Measurements from ENCODE around the gene CDK14.

The CDK14 gene

GRCh38 chr7:91182819-91183764, 587.0 kb downstream of the CDK14 start:
- FAIRE-seq, result no peak

GRCh38 chr7:91185771-91186170, 589.6 kb downstream of the CDK14 start:
- FAIRE-seq, result no peak

GRCh38 chr7:91187061-91187460, 590.9 kb downstream of the CDK14 start:
- no peak for FAIRE-seq

- no peak for FAIRE-seq
Measured at GRCh38 chr7:91191771-91192170, 595.6 kb downstream of the CDK14 start.

- FAIRE-seq, result no peak
Measured at GRCh38 chr7:91193141-91193540, 597.0 kb downstream of the CDK14 start.

- FAIRE-seq, result no peak
Measured at GRCh38 chr7:91194841-91195240, 598.7 kb downstream of the CDK14 start.

GRCh38 chr7:91196058-91196457, 599.9 kb downstream of the CDK14 start:
- no peak for FAIRE-seq

GRCh38 chr7:91198371-91198770, 602.2 kb downstream of the CDK14 start:
- no peak for FAIRE-seq

GRCh38 chr7:91199601-91200000, 603.5 kb downstream of the CDK14 start:
- FAIRE-seq, result no peak

GRCh38 chr7:91201442-91202113, 605.5 kb downstream of the CDK14 start:
- FAIRE-seq, result no peak

- FAIRE-seq, result no peak
Measured at GRCh38 chr7:91206361-91206960, 610.3 kb downstream of the CDK14 start.

GRCh38 chr7:91212582-91212981, 616.5 kb downstream of the CDK14 start:
- FAIRE-seq, result no peak

- no peak for FAIRE-seq
Measured at GRCh38 chr7:91226411-91226810, 630.3 kb downstream of the CDK14 start.

GRCh38 chr7:91228327-91228726, 632.2 kb downstream of the CDK14 start:
- FAIRE-seq, result no peak

GRCh38 chr7:91228927-91229558, 632.9 kb downstream of the CDK14 start:
- FAIRE-seq, result no peak

- no peak for FAIRE-seq
Measured at GRCh38 chr7:91230100-91230499, 634.0 kb downstream of the CDK14 start.

- FAIRE-seq, result no peak
Measured at GRCh38 chr7:91230503-91230902, 634.4 kb downstream of the CDK14 start.

- no peak for FAIRE-seq
Measured at GRCh38 chr7:91233212-91233611, 637.1 kb downstream of the CDK14 start.

GRCh38 chr7:91235211-91235832, 639.2 kb downstream of the CDK14 start:
- FAIRE-seq, result no peak

GRCh38 chr7:91239171-91239604, 643.1 kb downstream of the CDK14 start:
- no peak for FAIRE-seq

GRCh38 chr7:91239772-91240171, 643.7 kb downstream of the CDK14 start:
- no peak for FAIRE-seq

- no peak for FAIRE-seq
Measured at GRCh38 chr7:91240376-91240941, 644.3 kb downstream of the CDK14 start.
